T-helper 2 cell treated with Interferon-gamma antibody and Interleukin-4, amounts not matched to agents 5 μg/mL and 100 μg/mL, for 36 hours (primary cell): Measurements from ENCODE around the gene LRP11.
"Not testable (repeated sequence)": the region's sequence is repeated elsewhere in the genome, so short reads cannot be mapped to it uniquely, and the experiment has no call there.

Experiments
- DNase-seq: peaks from one replicate; pipeline ENCODE4 v3.0.0; 2021; ENCODE audit warnings: low spot score
- H3K27ac Mint-ChIP-seq: one replicate; pipeline ENCODE4 v1.8.0; 2021; ENCODE audit warnings: mild to moderate bottlenecking, mixed read lengths
- H3K27me3 Mint-ChIP-seq: one replicate; pipeline ENCODE4 v1.8.0; 2021; ENCODE audit warnings: low read depth, mixed read lengths
- H3K36me3 Mint-ChIP-seq: one replicate; pipeline ENCODE4 v1.8.0; 2021; ENCODE audit warnings: low read depth, mixed read lengths
- H3K4me1 Mint-ChIP-seq: one replicate; pipeline ENCODE4 v1.8.0; 2021; ENCODE audit warnings: low read depth, mixed read lengths
- H3K4me3 Mint-ChIP-seq: one replicate; pipeline ENCODE4 v1.8.0; 2022; ENCODE audit warnings: mild to moderate bottlenecking, moderate library complexity, mixed read lengths
- H3K9me3 Mint-ChIP-seq: one replicate; pipeline ENCODE4 v1.8.0; 2021; ENCODE audit warnings: mixed read lengths

The LRP11 gene

GRCh38 chr6:149855741-149856140 is 8.4 kb downstream of the LRP11 start:
- no peak for DNase-seq
- Mint-ChIP-seq H3K4me1 (peaks cover 13% of the 10 kb centered on the region), H3K27me3 (peaks cover 27% of the 10 kb centered on the region), H3K9me3 (no peaks in the 10 kb centered on the region), H3K36me3 (no peaks in the 10 kb centered on the region), H3K4me3 (no peak overlapping the region), H3K27ac (no peak overlapping the region)

- H3K36me3 Mint-ChIP-seq, result no peaks in the 10 kb centered on the region
- no peak overlapping the region for H3K27ac Mint-ChIP-seq
- no peaks in the 10 kb centered on the region for H3K9me3 Mint-ChIP-seq
- peaks cover 31% of the 10 kb centered on the region for H3K27me3 Mint-ChIP-seq
- peaks cover 13% of the 10 kb centered on the region for H3K4me1 Mint-ChIP-seq
- no peak overlapping the region for H3K4me3 Mint-ChIP-seq
- no peak for DNase-seq
These were observed 9.0 kb downstream of the LRP11 start for GRCh38 chr6:149855040-149855654.

- no peaks in the 10 kb centered on the region for H3K9me3 Mint-ChIP-seq
- no peak for DNase-seq
- H3K27ac Mint-ChIP-seq, result no peak overlapping the region
- no peak overlapping the region for H3K4me3 Mint-ChIP-seq
- H3K36me3 Mint-ChIP-seq, result no peaks in the 10 kb centered on the region
- peaks cover 13% of the 10 kb centered on the region for H3K4me1 Mint-ChIP-seq
- H3K27me3 Mint-ChIP-seq, result peaks cover 36% of the 10 kb centered on the region
These were observed 9.6 kb downstream of the LRP11 start for GRCh38 chr6:149854532-149854931.

- not testable (repeated sequence) for H3K4me3 Mint-ChIP-seq, DNase-seq, H3K9me3 Mint-ChIP-seq, H3K27ac Mint-ChIP-seq, H3K36me3 Mint-ChIP-seq
- H3K4me1 Mint-ChIP-seq, result peaks cover 13% of the 10 kb centered on the region
- H3K27me3 Mint-ChIP-seq, result peaks cover 34% of the 10 kb centered on the region
These were observed 10.1 kb downstream of the LRP11 start for GRCh38 chr6:149854017-149854416.

- H3K36me3 Mint-ChIP-seq, result no peaks in the 10 kb centered on the region
- peaks cover 31% of the 10 kb centered on the region for H3K27me3 Mint-ChIP-seq
- H3K9me3 Mint-ChIP-seq, result no peaks in the 10 kb centered on the region
- no peak for DNase-seq
- H3K4me3 Mint-ChIP-seq, result no peak overlapping the region
- H3K27ac Mint-ChIP-seq, result no peak overlapping the region
- H3K4me1 Mint-ChIP-seq, result peaks cover 13% of the 10 kb centered on the region
These were observed 11.3 kb downstream of the LRP11 start for GRCh38 chr6:149852881-149853280.

- peaks cover 14% of the 10 kb centered on the region for H3K4me1 Mint-ChIP-seq
- H3K27ac Mint-ChIP-seq, result no peak overlapping the region
- H3K9me3 Mint-ChIP-seq, result no peaks in the 10 kb centered on the region
- peaks cover 31% of the 10 kb centered on the region for H3K27me3 Mint-ChIP-seq
- no peaks in the 10 kb centered on the region for H3K36me3 Mint-ChIP-seq
- no peak overlapping the region for H3K4me3 Mint-ChIP-seq
- DNase-seq, result no peak
These were observed 12.0 kb downstream of the LRP11 start for GRCh38 chr6:149852180-149852579.

GRCh38 chr6:149851461-149852110 is 12.6 kb downstream of the LRP11 start:
- Mint-ChIP-seq H3K27me3 (peaks cover 30% of the 10 kb centered on the region), H3K4me3 (no peak overlapping the region), H3K36me3 (no peaks in the 10 kb centered on the region), H3K9me3 (no peaks in the 10 kb centered on the region), H3K27ac (no peak overlapping the region), H3K4me1 (peaks cover 14% of the 10 kb centered on the region)
- DNase-seq, result no peak

- H3K4me3 Mint-ChIP-seq, H3K36me3 Mint-ChIP-seq, H3K9me3 Mint-ChIP-seq, DNase-seq, H3K27ac Mint-ChIP-seq: not testable (repeated sequence)
- peaks cover 37% of the 10 kb centered on the region for H3K27me3 Mint-ChIP-seq
- peaks cover 17% of the 10 kb centered on the region for H3K4me1 Mint-ChIP-seq
These were observed 15.8 kb downstream of the LRP11 start for GRCh38 chr6:149848343-149848742.

- Mint-ChIP-seq H3K36me3 (no peaks in the 10 kb centered on the region), H3K27me3 (peaks cover 37% of the 10 kb centered on the region), H3K4me3 (no peak overlapping the region), H3K4me1 (peaks cover 16% of the 10 kb centered on the region), H3K9me3 (no peaks in the 10 kb centered on the region), H3K27ac (no peak overlapping the region)
- DNase-seq, result no peak
These were observed 16.3 kb downstream of the LRP11 start for GRCh38 chr6:149847939-149848267.

GRCh38 chr6:149846321-149846720 is 17.8 kb downstream of the LRP11 start:
- H3K9me3 Mint-ChIP-seq, result no peaks in the 10 kb centered on the region

GRCh38 chr6:149845549-149845948 is 18.6 kb downstream of the LRP11 start:
- Mint-ChIP-seq H3K4me3 (no peak overlapping the region), H3K4me1 (peaks cover 7% of the 10 kb centered on the region), H3K27ac (no peak overlapping the region), H3K27me3 (peaks cover 29% of the 10 kb centered on the region), H3K36me3 (no peaks in the 10 kb centered on the region), H3K9me3 (no peaks in the 10 kb centered on the region)
- DNase-seq, result no peak

More at GRCh38 chr6:149846321-149846720, 17.8 kb downstream of the LRP11 start:
- Mint-ChIP-seq H3K27ac (no peak overlapping the region), H3K4me1 (peaks cover 7% of the 10 kb centered on the region), H3K36me3 (no peaks in the 10 kb centered on the region), H3K4me3 (no peak overlapping the region), H3K27me3 (peaks cover 34% of the 10 kb centered on the region)
- DNase-seq, result no peak

GRCh38 chr6:149844480-149844879 is 19.7 kb downstream of the LRP11 start:
- Mint-ChIP-seq H3K27ac (no peak overlapping the region), H3K9me3 (no peaks in the 10 kb centered on the region), H3K36me3 (no peaks in the 10 kb centered on the region), H3K27me3 (peaks cover 21% of the 10 kb centered on the region), H3K4me3 (no peak overlapping the region), H3K4me1 (peaks cover 7% of the 10 kb centered on the region)
- no peak for DNase-seq

- H3K4me1 Mint-ChIP-seq, H3K36me3 Mint-ChIP-seq, H3K4me3 Mint-ChIP-seq, H3K27ac Mint-ChIP-seq, H3K9me3 Mint-ChIP-seq, DNase-seq: not testable (repeated sequence)
- H3K27me3 Mint-ChIP-seq, result peaks cover 22% of the 10 kb centered on the region
These were observed 20.1 kb downstream of the LRP11 start for GRCh38 chr6:149844036-149844435.

GRCh38 chr6:149843051-149843633 is 21.0 kb downstream of the LRP11 start:
- no peak for DNase-seq
- H3K36me3 Mint-ChIP-seq, result no peaks in the 10 kb centered on the region
- H3K27me3 Mint-ChIP-seq, result peaks cover 18% of the 10 kb centered on the region
- no peaks in the 10 kb centered on the region for H3K9me3 Mint-ChIP-seq
- H3K4me1 Mint-ChIP-seq, result peaks cover 7% of the 10 kb centered on the region
- no peak overlapping the region for H3K27ac Mint-ChIP-seq
- no peak overlapping the region for H3K4me3 Mint-ChIP-seq
